GM18502 (cell line): ENCODE measurements around the gene PCDH11X.
"Not testable (repeated sequence)": the region's sequence is repeated elsewhere in the genome, so short reads cannot be mapped to it uniquely, and the experiment has no call there.

ENCODE experiments used
- ATAC-seq: cut with Tn5 transposase; IDR thresholded peaks from one replicate; pipeline ENCODE4 v1.9.1; 2021; ENCODE audit warnings: mild to moderate bottlenecking; ENCODE audit not compliant: unreplicated experiment, poor library complexity

Gene PCDH11X

GRCh38 chrX:91779135-91779534, at the start of gene PCDH11X:
TSS of gene PCDH11X (plus strand) at chrX:91779375. CDS start at chrX:91835505, 56,130 bp downstream.
- not testable (repeated sequence) for ATAC-seq

GRCh38 chrX:91747446-91747845, 31.7 kb upstream of the PCDH11X start:
- not testable (repeated sequence) for ATAC-seq

GRCh38 chrX:91753022-91753421, 26.2 kb upstream of the PCDH11X start:
- ATAC-seq = not testable (repeated sequence)

- peak; percentile 98 for ATAC-seq
Measured at GRCh38 chrX:91770619-91771488, 8.3 kb upstream of the PCDH11X start.

GRCh38 chrX:91773943-91774342, 5.2 kb upstream of the PCDH11X start:
- not testable (repeated sequence) for ATAC-seq

GRCh38 chrX:91780008-91780407, 833 bp downstream of the PCDH11X start:
- ATAC-seq = not testable (repeated sequence)

GRCh38 chrX:91780698-91781097, 1.5 kb downstream of the PCDH11X start:
- ATAC-seq = not testable (repeated sequence)

GRCh38 chrX:91781553-91782298, 2.6 kb downstream of the PCDH11X start:
- ATAC-seq = not testable (repeated sequence)

- not testable (repeated sequence) for ATAC-seq
Measured at GRCh38 chrX:91782825-91783224, 3.6 kb downstream of the PCDH11X start.

GRCh38 chrX:91817537-91817936, 38.4 kb downstream of the PCDH11X start:
- not testable (repeated sequence) for ATAC-seq

- ATAC-seq = not testable (repeated sequence)
Measured at GRCh38 chrX:91825321-91825720, 46.1 kb downstream of the PCDH11X start.
